Measurements from ENCODE around the gene CLEC16A.

CLEC16A gene

DNA sequence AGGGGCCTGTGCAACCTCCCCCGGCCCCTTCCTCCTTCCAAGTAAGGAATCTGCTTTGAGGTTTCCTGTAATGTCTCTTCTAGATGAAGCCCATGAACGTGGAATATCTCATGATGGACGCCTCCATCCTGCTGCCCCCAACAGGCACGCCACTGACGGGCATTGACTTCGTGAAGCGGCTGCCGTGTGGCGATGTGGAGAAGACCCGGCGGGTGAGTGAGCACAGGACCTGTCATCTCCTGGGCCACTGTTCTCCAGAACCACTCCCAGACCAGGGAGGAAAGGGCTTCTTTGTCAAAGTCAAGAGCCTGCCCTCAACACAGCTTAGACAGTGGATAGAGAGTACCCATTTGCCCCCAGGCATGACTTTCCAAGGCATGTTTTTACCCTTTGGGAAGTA, 107.1 kb downstream of the CLEC16A start:
- Histone ChIP-seq H3K27ac (ENCODE audit: low read length) (no peak overlapping the region), H3K9me3 (ENCODE audit: insufficient read depth, low read depth, low read length) (no peaks in the 10 kb centered on the region), H3K9ac (ENCODE audit: low read depth, low read length) (no peak overlapping the region), H3K4me1 (ENCODE audit: insufficient read depth, low read length) (0 out of 2 replicates have a peak, but pooled peaks cover 2% of the 10 kb centered on the region), H3K27me3 (ENCODE audit: insufficient read depth, low read length) (no peaks in the 10 kb centered on the region), H3K36me3 (ENCODE audit: insufficient read depth, low read depth, low read length) (0 out of 2 replicates have a peak, but pooled peaks cover 3% of the 10 kb centered on the region), H3K4me3 (ENCODE audit: low read length) (no peak overlapping the region)

- Histone ChIP-seq H3K36me3 (ENCODE audit: insufficient read depth, low read depth, low read length) (0 out of 2 replicates have a peak, but pooled peaks cover 3% of the 10 kb centered on the region), H3K9ac (ENCODE audit: low read depth, low read length) (no peak overlapping the region), H3K9me3 (ENCODE audit: insufficient read depth, low read depth, low read length) (no peaks in the 10 kb centered on the region), H3K4me3 (ENCODE audit: low read length) (no peak overlapping the region), H3K4me1 (ENCODE audit: insufficient read depth, low read length) (no peaks in the 10 kb centered on the region), H3K27ac (ENCODE audit: low read length) (no peak overlapping the region), H3K27me3 (ENCODE audit: insufficient read depth, low read length) (no peaks in the 10 kb centered on the region)
Observed at GRCh38 chr16:11051879-11052808, 107.8 kb downstream of the CLEC16A start.

GRCh38 chr16:11053916-11054460, 109.6 kb downstream of the CLEC16A start:
- no peak overlapping the region for H3K27ac ChIP-seq (ENCODE audit: low read length)
- 0 out of 2 replicates have a peak, but pooled peaks cover 3% of the 10 kb centered on the region for H3K36me3 ChIP-seq (ENCODE audit: insufficient read depth, low read depth, low read length)
- H3K9me3 ChIP-seq (ENCODE audit: insufficient read depth, low read depth, low read length) = no peaks in the 10 kb centered on the region
- H3K4me1 ChIP-seq (ENCODE audit: insufficient read depth, low read length) = no peaks in the 10 kb centered on the region
- H3K9ac ChIP-seq (ENCODE audit: low read depth, low read length) = no peak overlapping the region
- no peaks in the 10 kb centered on the region for H3K27me3 ChIP-seq (ENCODE audit: insufficient read depth, low read length)
- H3K4me3 ChIP-seq (ENCODE audit: low read length) = no peak overlapping the region

DNA sequence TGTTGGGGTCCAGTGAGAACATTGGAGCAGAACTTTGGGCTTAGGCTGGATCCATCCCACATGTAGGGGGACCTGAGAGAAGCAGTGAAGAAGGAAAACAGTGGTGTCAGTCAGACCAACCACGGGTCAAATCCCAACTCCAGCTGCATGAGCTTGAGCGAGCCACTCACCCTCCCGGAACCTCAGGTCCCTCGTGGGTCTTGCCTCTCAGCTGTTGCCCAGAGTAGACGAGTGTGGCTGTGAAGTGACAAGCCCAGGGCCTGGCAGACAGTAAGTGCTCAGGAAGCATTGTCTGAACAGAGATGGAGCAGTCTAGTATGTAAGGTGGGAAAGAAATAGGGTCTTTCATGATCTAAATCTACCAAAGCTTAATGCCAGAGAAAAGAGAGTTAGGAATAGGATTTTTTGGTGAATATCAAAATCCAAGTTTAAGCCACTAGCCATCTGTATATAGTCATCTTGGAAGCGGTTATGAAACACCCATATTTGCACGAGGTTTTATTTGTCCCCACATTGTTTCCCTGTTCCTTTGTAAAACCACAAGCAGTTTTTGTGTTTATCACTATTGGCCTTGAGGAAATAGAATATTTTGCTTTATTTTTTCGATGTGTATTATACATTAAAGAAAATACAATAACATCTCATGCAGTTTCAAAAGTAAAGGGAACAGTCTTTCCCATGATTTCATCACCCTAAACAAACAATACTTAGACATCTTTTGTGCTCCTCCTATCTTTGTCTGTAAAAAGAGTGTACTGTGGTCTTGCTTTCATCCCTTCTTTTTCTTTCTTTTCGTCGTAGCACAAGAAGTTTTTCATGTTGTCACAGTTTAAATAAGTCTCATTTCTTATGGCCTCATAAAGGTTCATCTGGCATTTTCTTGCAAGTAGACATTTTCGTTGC, 112.0 kb downstream of the CLEC16A start:
- Histone ChIP-seq H3K4me1 (ENCODE audit: insufficient read depth, low read length) (no peaks in the 10 kb centered on the region), H3K36me3 (ENCODE audit: insufficient read depth, low read depth, low read length) (0 out of 2 replicates have a peak, but pooled peaks cover 3% of the 10 kb centered on the region), H3K9ac (ENCODE audit: low read depth, low read length) (no peak overlapping the region), H3K9me3 (ENCODE audit: insufficient read depth, low read depth, low read length) (no peaks in the 10 kb centered on the region), H3K27me3 (ENCODE audit: insufficient read depth, low read length) (no peaks in the 10 kb centered on the region), H3K4me3 (ENCODE audit: low read length) (no peak overlapping the region), H3K27ac (ENCODE audit: low read length) (no peak overlapping the region)

- Histone ChIP-seq H3K4me1 (ENCODE audit: insufficient read depth, low read length) (no peaks in the 10 kb centered on the region), H3K36me3 (ENCODE audit: insufficient read depth, low read depth, low read length) (no peaks in the 10 kb centered on the region), H3K27me3 (ENCODE audit: insufficient read depth, low read length) (no peaks in the 10 kb centered on the region), H3K9ac (ENCODE audit: low read depth, low read length) (no peak overlapping the region), H3K27ac (ENCODE audit: low read length) (no peak overlapping the region), H3K4me3 (ENCODE audit: low read length) (no peak overlapping the region), H3K9me3 (ENCODE audit: insufficient read depth, low read depth, low read length) (no peaks in the 10 kb centered on the region)
Observed at GRCh38 chr16:11056993-11057649, 112.8 kb downstream of the CLEC16A start.

GRCh38 chr16:11057711-11058345, 113.5 kb downstream of the CLEC16A start:
- H3K4me3 ChIP-seq (ENCODE audit: low read length) = no peak overlapping the region
- H3K9me3 ChIP-seq (ENCODE audit: insufficient read depth, low read depth, low read length) = no peaks in the 10 kb centered on the region
- no peaks in the 10 kb centered on the region for H3K27me3 ChIP-seq (ENCODE audit: insufficient read depth, low read length)
- no peak overlapping the region for H3K9ac ChIP-seq (ENCODE audit: low read depth, low read length)
- no peaks in the 10 kb centered on the region for H3K4me1 ChIP-seq (ENCODE audit: insufficient read depth, low read length)
- H3K36me3 ChIP-seq (ENCODE audit: insufficient read depth, low read depth, low read length) = no peaks in the 10 kb centered on the region
- H3K27ac ChIP-seq (ENCODE audit: low read length) = no peak overlapping the region

DNA sequence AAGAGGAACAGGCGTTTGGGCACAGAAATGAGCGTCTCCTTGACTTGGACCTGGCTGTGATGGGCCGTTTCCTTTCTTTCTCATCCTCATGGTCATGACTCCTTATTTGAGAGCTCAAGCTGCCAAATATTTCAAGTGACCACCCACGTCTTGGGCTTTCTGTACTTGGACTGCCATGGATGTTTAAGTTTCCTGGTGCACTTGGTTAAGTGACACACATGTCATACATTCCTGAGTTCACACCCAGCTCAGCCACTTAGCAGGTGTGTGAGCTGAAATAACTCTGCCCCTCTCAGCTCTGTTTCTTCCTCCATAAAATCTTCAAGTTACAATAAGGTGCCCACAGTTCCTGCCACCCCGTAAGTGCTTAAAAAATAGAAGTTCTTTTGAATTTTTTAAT, 114.5 kb downstream of the CLEC16A start:
- Histone ChIP-seq H3K4me1 (ENCODE audit: insufficient read depth, low read length) (peaks cover 4% of the 10 kb centered on the region; the same call in 1 of the 2 replicates), H3K27me3 (ENCODE audit: insufficient read depth, low read length) (no peaks in the 10 kb centered on the region), H3K27ac (ENCODE audit: low read length) (no peak overlapping the region), H3K9ac (ENCODE audit: low read depth, low read length) (no peak overlapping the region), H3K36me3 (ENCODE audit: insufficient read depth, low read depth, low read length) (no peaks in the 10 kb centered on the region), H3K4me3 (ENCODE audit: low read length) (no peak overlapping the region), H3K9me3 (ENCODE audit: insufficient read depth, low read depth, low read length) (no peaks in the 10 kb centered on the region)

DNA sequence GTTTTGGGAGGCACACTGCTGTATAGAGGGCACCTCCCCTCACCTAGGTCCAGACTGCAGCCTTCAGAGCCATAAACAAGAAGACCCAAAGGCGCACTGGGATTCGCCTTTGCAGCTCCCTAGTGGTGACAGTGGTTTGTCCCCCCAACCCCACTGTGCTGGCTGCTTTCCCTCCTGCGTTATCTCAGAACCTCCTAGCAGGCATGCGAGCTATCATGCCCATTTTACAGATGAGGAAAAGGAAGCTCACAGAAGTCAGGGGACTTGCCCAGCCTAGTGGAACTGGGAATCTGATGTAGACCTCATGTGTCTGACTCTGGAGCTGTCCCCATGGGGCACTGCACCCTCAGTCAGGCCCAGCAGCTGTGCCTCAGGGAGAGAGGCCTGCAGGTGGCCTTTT, 115.2 kb downstream of the CLEC16A start:
- Histone ChIP-seq H3K9ac (ENCODE audit: low read depth, low read length) (no peak overlapping the region), H3K9me3 (ENCODE audit: insufficient read depth, low read depth, low read length) (no peaks in the 10 kb centered on the region), H3K36me3 (ENCODE audit: insufficient read depth, low read depth, low read length) (no peaks in the 10 kb centered on the region), H3K27me3 (ENCODE audit: insufficient read depth, low read length) (no peaks in the 10 kb centered on the region), H3K4me1 (ENCODE audit: insufficient read depth, low read length) (peaks cover 4% of the 10 kb centered on the region; the same call in 1 of the 2 replicates), H3K4me3 (ENCODE audit: low read length) (no peak overlapping the region), H3K27ac (ENCODE audit: low read length) (no peak overlapping the region)

- Histone ChIP-seq H3K9me3 (ENCODE audit: insufficient read depth, low read depth, low read length) (no peaks in the 10 kb centered on the region), H3K27me3 (ENCODE audit: insufficient read depth, low read length) (no peaks in the 10 kb centered on the region), H3K4me3 (ENCODE audit: low read length) (no peak overlapping the region), H3K4me1 (ENCODE audit: insufficient read depth, low read length) (peaks cover 4% of the 10 kb centered on the region; the same call in 1 of the 2 replicates), H3K9ac (ENCODE audit: low read depth, low read length) (no peak overlapping the region), H3K36me3 (ENCODE audit: insufficient read depth, low read depth, low read length) (no peaks in the 10 kb centered on the region), H3K27ac (ENCODE audit: low read length) (no peak overlapping the region)
Observed at GRCh38 chr16:11060364-11060763, 116.0 kb downstream of the CLEC16A start.

DNA sequence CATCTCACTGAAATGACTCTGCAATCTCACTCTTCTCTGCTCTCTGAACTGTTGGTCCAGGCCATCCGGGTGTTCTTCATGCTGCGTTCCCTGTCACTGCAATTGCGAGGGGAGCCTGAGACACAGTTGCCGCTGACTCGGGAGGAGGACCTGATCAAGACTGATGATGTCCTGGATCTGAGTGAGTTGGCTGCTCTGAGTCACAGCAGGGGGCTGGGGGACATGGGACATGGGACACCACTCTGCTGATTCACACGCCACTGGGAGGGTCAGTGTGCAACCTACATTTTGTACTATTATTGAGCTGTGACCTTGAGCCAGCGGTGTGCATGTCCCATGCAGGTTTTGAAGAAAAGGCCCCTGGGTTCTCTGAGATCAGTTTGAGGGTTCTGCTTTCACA, 116.5 kb downstream of the CLEC16A start:
- H3K4me3 ChIP-seq (ENCODE audit: low read length) = no peak overlapping the region

More for the DNA sequence above, 116.5 kb downstream of the CLEC16A start:
- Histone ChIP-seq H3K27ac (ENCODE audit: low read length) (no peak overlapping the region), H3K36me3 (ENCODE audit: insufficient read depth, low read depth, low read length) (no peaks in the 10 kb centered on the region), H3K9ac (ENCODE audit: low read depth, low read length) (no peak overlapping the region), H3K4me1 (ENCODE audit: insufficient read depth, low read length) (peaks cover 4% of the 10 kb centered on the region; the same call in 1 of the 2 replicates), H3K27me3 (ENCODE audit: insufficient read depth, low read length) (no peaks in the 10 kb centered on the region), H3K9me3 (ENCODE audit: insufficient read depth, low read depth, low read length) (no peaks in the 10 kb centered on the region)
